Articular chondrocyte of knee joint (primary cell): ENCODE measurements around the gene AGBL3. TPM values are rescaled to one million over a fixed set of nuclear protein-coding genes. Genes with fewer than 3 reads are reported as not detected.

ENCODE experiments used
- total RNA-seq: library from RNA; depleted of rRNA; stranded (reverse); fragments of >200 nt; gene quantifications from 2 replicates; pipeline ENCODE4 v1.2.3, GENCODE V29; 2012

Gene AGBL3
- total RNA-seq: 1.8 TPM in 2 replicates

GRCh38 chr7:134986363-134987251 is at the start of gene AGBL3:
TSS of gene AGBL3 (plus strand) at chr7:134986508. CDS start at chr7:134987934, 1,426 bp downstream.

GRCh38 chr7:135147899-135148721 is 161.8 kb downstream of the AGBL3 start, which contains the start of gene TMEM140:
TSS of gene TMEM140 (plus strand) at chr7:135148072. CDS start at chr7:135164442, 16,370 bp downstream.

GRCh38 chr7:135170274-135170997 is 184.1 kb downstream of the AGBL3 start, which contains the start of gene CYREN:
TSS of gene CYREN (minus strand) at chr7:135170707. CDS start at chr7:135168922, 1,785 bp downstream.

Other genes with a start within 250 kb of the AGBL3 start
- 294 and 327 TPM in 2 replicates for gene CALD1, start 206.9 kb upstream of the AGBL3 start, total RNA-seq
- 12.0 and 18.5 TPM in 2 replicates for gene TMEM140, start 161.6 kb downstream of the AGBL3 start, total RNA-seq
- gene CYREN, start 184.2 kb downstream of the AGBL3 start, total RNA-seq: 40.8 and 41.2 TPM in 2 replicates
- gene WDR91, start 225.0 kb downstream of the AGBL3 start, total RNA-seq: 8.0 and 10.1 TPM in 2 replicates
- gene STRA8, start 247.3 kb downstream of the AGBL3 start, total RNA-seq: not detected in 2 replicates